GM12892 (cell line): ENCODE measurements around the gene FBN3.

ENCODE experiments used
- POLR2A ChIP-seq: IDR thresholded peaks from 2 replicates; pipeline ENCODE4 v1.6.1; 2011; ENCODE audit warnings: low read depth, low read length, control low read depth
- POLR2AphosphoS5 ChIP-seq: IDR thresholded peaks from 2 replicates; pipeline ENCODE4 v1.6.1; 2011; ENCODE audit warnings: low read depth, low read length, control low read depth
- TAF1 ChIP-seq: IDR thresholded peaks from 2 replicates; pipeline ENCODE4 v1.6.1; 2011; ENCODE audit warnings: low read depth, mild to moderate bottlenecking, control low read depth, low read length, borderline replicate concordance

DNA sequence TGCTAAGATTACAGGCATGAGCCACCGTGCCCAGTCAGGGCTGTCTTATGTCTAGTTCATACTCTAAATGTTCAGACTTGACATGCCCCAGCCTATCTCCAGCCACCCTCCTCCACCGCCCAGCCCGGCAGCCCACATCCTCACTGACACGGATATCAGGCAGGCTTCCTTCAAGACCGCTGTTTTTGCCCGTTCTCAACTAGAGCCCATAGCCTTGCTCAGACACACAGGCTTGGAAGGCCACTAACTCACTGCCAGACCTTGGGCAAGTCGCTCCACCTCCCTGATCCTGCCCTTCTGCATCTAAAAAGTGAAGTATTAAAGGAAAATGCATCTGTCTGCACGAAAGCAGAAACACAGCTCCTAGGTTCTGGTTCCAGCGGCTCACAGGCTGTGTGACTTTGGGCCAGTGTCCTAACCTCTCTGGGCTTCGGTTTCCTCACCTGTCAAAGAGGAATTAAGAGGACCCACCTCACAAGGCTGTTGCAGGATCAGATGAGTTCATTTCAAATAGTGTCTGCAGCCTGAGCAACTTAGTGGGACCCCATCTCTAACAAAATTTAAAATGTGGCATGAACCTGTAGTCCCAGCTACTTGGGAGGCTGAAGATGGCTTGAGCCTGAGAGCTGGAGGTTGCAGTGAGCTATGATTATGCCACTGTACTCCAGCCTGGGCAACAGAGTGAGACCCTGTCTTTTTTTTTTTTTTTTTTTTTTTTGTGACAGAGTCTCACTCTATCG lies 45.3 kb upstream of the FBN3 start:
- TF ChIP-seq POLR2AphosphoS5 (no peak), TAF1 (no peak), POLR2A (no peak)
